Ishikawa (cell line): Measurements from ENCODE around the gene KRTAP10-7.

ENCODE experiments used
- CEBPB ChIP-seq: IDR thresholded peaks from 2 replicates; pipeline ENCODE4 v1.6.1; 2012
- CREB1 ChIP-seq: IDR thresholded peaks from 2 replicates; pipeline ENCODE4 v1.6.1; 2012; ENCODE audit warnings: low read depth
- EGR1 ChIP-seq: IDR thresholded peaks from 2 replicates; pipeline ENCODE4 v1.6.1; 2012
- EP300 ChIP-seq: IDR thresholded peaks from 2 replicates; pipeline ENCODE4 v1.6.1; 2012; ENCODE audit warnings: borderline replicate concordance
- FOXM1 ChIP-seq: IDR thresholded peaks from 2 replicates; pipeline ENCODE4 v1.6.1; 2012; ENCODE audit warnings: low read depth, borderline replicate concordance
- MAX ChIP-seq: IDR thresholded peaks from 2 replicates; pipeline ENCODE4 v1.6.1; 2012
- NFIC ChIP-seq: IDR thresholded peaks from 2 replicates; pipeline ENCODE4 v1.6.1; 2012
- RAD21 ChIP-seq: IDR thresholded peaks from 2 replicates; pipeline ENCODE4 v1.6.1; 2012; ENCODE audit warnings: low read depth
- REST ChIP-seq: IDR thresholded peaks from 2 replicates; pipeline ENCODE4 v1.6.1; 2012; ENCODE audit warnings: low read depth, mild to moderate bottlenecking
- TAF1 ChIP-seq: IDR thresholded peaks from 2 replicates; pipeline ENCODE4 v1.6.1; 2012; ENCODE audit warnings: low read depth, mild to moderate bottlenecking
- TCF12 ChIP-seq: IDR thresholded peaks from 2 replicates; pipeline ENCODE4 v1.6.1; 2012; ENCODE audit warnings: low read depth
- TEAD4 ChIP-seq: IDR thresholded peaks from 2 replicates; pipeline ENCODE4 v1.6.1; 2012
- USF1 ChIP-seq: IDR thresholded peaks from 2 replicates; pipeline ENCODE4 v1.6.1; 2012
- YY1 ChIP-seq: IDR thresholded peaks from 2 replicates; pipeline ENCODE4 v1.6.1; 2012; ENCODE audit warnings: low read depth
- ZBTB7A ChIP-seq: IDR thresholded peaks from 2 replicates; pipeline ENCODE4 v1.6.1; 2012; ENCODE audit warnings: low read depth

The KRTAP10-7 gene

GRCh38 chr21:44649521-44650100 is 49.2 kb downstream of the KRTAP10-7 start:
- TF ChIP-seq EGR1 (no peak), FOXM1 (no peak)

- no peak for TF ChIP-seq CREB1
- no peak for TF ChIP-seq EP300
- 0 out of 2 replicates have a peak, but pooled peaks have one; percentile 13 for TF ChIP-seq USF1
These were observed 50.0 kb downstream of the KRTAP10-7 start for GRCh38 chr21:44650265-44650972.

- no peak for TF ChIP-seq NFIC
- no peak for TF ChIP-seq USF1
- no peak for TF ChIP-seq CREB1
- TF ChIP-seq TAF1: no peak
- TF ChIP-seq TEAD4: no peak
- TF ChIP-seq RAD21: no peak
- TF ChIP-seq EGR1: no peak
- no peak for TF ChIP-seq MAX
- no peak for TF ChIP-seq FOXM1
- TF ChIP-seq CEBPB: no peak
- TF ChIP-seq ZBTB7A: no peak
- TF ChIP-seq TCF12: no peak
- TF ChIP-seq YY1: no peak
- TF ChIP-seq EP300: no peak
- no peak for TF ChIP-seq REST
These were observed 50.7 kb downstream of the KRTAP10-7 start for GRCh38 chr21:44650973-44651675.
